ENCODE results near the gene ZMYND8.

The ZMYND8 gene

DNA sequence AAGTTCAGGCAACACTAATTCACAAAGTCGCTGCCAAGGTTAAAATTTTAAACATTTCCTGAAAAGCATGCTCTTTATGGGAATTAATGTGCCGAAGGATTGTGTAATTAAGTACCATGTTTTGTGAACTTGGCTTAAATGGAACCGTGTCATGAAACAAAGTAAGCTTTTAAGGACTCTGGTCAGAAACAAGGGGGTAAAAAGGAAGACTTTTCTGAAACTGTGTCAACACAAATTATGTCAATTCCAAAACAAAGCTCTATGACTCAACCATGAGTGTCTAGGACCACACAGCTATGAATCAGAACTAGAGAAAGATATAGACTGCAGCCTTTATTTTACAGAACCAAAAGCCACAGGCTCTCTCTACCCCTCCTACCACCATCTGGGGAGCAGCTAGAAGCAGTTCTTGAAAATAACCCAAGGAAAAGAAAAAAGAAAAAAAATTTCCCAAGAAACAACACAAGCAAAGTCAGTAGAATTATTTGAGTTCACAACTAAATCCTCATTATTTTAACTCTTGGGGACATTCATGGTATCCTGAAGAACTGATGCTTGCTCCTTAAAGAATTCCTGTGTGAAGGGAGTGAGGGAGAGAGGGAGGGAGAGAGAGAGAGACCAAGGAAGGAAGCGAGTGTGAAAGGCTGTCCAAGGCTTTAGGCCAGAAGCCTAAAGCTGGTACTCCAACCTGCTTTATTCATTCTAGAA lies 81.9 kb downstream of the ZMYND8 start (continued):
- TF ChIP-seq, protein P1, sequence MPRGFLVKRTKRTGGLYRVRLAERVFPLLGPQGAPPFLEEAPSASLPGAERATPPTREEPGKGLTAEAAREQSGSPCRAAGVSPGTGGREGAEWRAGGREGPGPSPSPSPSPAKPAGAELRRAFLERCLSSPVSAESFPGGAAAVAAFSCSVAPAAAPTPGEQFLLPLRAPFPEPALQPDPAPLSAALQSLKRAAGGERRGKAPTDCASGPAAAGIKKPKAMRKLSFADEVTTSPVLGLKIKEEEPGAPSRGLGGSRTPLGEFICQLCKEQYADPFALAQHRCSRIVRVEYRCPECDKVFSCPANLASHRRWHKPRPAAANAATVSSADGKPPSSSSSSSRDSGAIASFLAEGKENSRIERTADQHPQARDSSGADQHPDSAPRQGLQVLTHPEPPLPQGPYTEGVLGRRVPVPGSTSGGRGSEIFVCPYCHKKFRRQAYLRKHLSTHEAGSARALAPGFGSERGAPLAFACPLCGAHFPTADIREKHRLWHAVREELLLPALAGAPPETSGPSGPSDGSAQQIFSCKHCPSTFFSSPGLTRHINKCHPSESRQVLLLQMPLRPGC (tag by site-specific recombination; IDR thresholded peaks at IDR 0.05), result 0 out of 2 replicates have a peak, but pooled peaks have one; percentile 46
- TF ChIP-seq, protein P2, sequence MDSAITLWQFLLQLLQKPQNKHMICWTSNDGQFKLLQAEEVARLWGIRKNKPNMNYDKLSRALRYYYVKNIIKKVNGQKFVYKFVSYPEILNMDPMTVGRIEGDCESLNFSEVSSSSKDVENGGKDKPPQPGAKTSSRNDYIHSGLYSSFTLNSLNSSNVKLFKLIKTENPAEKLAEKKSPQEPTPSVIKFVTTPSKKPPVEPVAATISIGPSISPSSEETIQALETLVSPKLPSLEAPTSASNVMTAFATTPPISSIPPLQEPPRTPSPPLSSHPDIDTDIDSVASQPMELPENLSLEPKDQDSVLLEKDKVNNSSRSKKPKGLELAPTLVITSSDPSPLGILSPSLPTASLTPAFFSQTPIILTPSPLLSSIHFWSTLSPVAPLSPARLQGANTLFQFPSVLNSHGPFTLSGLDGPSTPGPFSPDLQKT (IDR thresholded peaks at IDR 0.05; ENCODE audit: borderline replicate concordance, low read depth, low read length), result no peak
- TF ChIP-seq ZNF133 (tag by site-specific recombination; IDR thresholded peaks at IDR 0.05), result no peak
- no peak for TF ChIP-seq ZNF585B (tag by site-specific recombination; IDR thresholded peaks at IDR 0.05)
- TF ChIP-seq ZNF629 (tag by site-specific recombination; IDR thresholded peaks at IDR 0.05), result peak; percentile 66
- TF ChIP-seq SP3 (tag by site-specific recombination; IDR thresholded peaks at IDR 0.05), result no peak
- TF ChIP-seq ZNF785 (tag by site-specific recombination; IDR thresholded peaks at IDR 0.05), result no peak
- TF ChIP-seq SP7 (tag by site-specific recombination; IDR thresholded peaks at IDR 0.05), result peak; percentile 76
- no peak for TF ChIP-seq ZNF530 (tag by site-specific recombination; IDR thresholded peaks at IDR 0.05; ENCODE audit: low read depth)
- TF ChIP-seq, protein P3, sequence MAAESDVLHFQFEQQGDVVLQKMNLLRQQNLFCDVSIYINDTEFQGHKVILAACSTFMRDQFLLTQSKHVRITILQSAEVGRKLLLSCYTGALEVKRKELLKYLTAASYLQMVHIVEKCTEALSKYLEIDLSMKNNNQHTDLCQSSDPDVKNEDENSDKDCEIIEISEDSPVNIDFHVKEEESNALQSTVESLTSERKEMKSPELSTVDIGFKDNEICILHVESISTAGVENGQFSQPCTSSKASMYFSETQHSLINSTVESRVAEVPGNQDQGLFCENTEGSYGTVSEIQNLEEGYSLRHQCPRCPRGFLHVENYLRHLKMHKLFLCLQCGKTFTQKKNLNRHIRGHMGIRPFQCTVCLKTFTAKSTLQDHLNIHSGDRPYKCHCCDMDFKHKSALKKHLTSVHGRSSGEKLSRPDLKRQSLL (tag by site-specific recombination; IDR thresholded peaks at IDR 0.05), result peak; percentile 50; the same call in 1 of the 2 replicates
- TF ChIP-seq, protein P4, sequence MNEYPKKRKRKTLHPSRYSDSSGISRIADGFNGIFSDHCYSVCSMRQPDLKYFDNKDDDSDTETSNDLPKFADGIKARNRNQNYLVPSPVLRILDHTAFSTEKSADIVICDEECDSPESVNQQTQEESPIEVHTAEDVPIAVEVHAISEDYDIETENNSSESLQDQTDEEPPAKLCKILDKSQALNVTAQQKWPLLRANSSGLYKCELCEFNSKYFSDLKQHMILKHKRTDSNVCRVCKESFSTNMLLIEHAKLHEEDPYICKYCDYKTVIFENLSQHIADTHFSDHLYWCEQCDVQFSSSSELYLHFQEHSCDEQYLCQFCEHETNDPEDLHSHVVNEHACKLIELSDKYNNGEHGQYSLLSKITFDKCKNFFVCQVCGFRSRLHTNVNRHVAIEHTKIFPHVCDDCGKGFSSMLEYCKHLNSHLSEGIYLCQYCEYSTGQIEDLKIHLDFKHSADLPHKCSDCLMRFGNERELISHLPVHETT (tag by site-specific recombination; IDR thresholded peaks at IDR 0.05), result peak; percentile 72
- TF ChIP-seq ZNF600 (tag by site-specific recombination; IDR thresholded peaks at IDR 0.05), result peak; percentile 99

DNA sequence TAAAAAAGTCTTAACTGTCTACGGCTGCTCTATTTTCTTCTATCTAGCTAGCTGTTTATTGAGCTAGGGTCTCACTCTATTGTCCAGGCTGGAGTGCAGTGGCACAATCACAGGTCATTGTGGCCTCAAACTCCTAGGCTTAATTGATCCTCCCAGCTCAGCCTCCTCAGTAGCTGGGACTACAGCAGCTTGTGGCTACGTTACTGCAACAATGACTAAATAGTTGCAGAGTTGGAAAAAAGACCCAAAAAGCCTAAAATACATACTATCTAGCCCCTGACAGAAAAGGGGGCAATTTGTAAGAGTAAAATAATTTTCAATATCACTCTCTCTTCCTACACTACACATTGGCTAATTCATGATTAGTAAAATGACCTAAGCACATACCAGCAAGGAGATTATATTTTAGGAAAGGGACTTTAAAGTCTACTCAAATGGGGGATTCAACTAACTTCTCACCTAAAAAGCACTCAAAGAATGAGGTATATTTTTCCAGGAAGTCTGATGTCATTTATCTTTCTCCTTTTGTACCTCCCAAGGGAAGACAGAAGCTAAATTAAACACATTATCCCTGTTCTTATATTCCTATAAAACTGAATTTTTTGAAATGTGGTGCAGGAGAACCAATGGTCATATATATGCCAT lies 82.8 kb downstream of the ZMYND8 start:
- Histone ChIP-seq H3K4me1 (ENCODE audit: control insufficient read depth, insufficient read depth, low read length) (peaks cover 3% of the 10 kb centered on the region), H3K4me3 (ENCODE audit: low read depth, low read length) (no peak overlapping the region), H3K36me3 (ENCODE audit: control insufficient read depth in 2 of 2, insufficient read depth in 1 of 2, low read length in 2 of 2) (peaks cover 20 to 50% of the 10 kb centered on the region in 2 experiments; a peak in 2 of 3 replicates), H3K27ac (ENCODE audit: extremely low read depth, low read depth, low read length) (no peak overlapping the region), H3K9me3 (ENCODE audit: control insufficient read depth, insufficient read depth, low read depth, low read length) (no peaks in the 10 kb centered on the region)
- CTCF ChIA-PET, result interaction anchor here (0.5 to 10.2 kb wide), 49 partner anchors 9 to 358 kb away, joined by 3 to 355 read pairs (median 4); partner anchors contain the start of genes NCOA3 and ZMYND8
- POLR2A ChIA-PET, result interaction anchor here (0.6 to 1.4 kb wide), 4 partner anchors 83 to 267 kb away, joined by 3 to 5 read pairs (median 3); partner anchors contain the start of gene ZMYND8
- TF ChIP-seq, protein P5, sequence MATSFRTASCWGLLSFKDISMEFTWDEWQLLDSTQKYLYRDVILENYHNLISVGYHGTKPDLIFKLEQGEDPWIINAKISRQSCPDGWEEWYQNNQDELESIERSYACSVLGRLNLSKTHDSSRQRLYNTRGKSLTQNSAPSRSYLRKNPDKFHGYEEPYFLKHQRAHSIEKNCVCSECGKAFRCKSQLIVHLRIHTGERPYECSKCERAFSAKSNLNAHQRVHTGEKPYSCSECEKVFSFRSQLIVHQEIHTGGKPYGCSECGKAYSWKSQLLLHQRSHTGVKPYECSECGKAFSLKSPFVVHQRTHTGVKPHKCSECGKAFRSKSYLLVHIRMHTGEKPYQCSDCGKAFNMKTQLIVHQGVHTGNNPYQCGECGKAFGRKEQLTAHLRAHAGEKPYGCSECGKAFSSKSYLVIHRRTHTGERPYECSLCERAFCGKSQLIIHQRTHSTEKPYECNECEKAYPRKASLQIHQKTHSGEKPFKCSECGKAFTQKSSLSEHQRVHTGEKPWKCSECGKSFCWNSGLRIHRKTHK (tag by site-specific recombination; IDR thresholded peaks at IDR 0.05), result no peak
- TF ChIP-seq, protein P6, sequence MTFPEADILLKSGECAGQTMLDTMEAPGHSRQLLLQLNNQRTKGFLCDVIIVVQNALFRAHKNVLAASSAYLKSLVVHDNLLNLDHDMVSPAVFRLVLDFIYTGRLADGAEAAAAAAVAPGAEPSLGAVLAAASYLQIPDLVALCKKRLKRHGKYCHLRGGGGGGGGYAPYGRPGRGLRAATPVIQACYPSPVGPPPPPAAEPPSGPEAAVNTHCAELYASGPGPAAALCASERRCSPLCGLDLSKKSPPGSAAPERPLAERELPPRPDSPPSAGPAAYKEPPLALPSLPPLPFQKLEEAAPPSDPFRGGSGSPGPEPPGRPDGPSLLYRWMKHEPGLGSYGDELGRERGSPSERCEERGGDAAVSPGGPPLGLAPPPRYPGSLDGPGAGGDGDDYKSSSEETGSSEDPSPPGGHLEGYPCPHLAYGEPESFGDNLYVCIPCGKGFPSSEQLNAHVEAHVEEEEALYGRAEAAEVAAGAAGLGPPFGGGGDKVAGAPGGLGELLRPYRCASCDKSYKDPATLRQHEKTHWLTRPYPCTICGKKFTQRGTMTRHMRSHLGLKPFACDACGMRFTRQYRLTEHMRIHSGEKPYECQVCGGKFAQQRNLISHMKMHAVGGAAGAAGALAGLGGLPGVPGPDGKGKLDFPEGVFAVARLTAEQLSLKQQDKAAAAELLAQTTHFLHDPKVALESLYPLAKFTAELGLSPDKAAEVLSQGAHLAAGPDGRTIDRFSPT (tag by site-specific recombination; IDR thresholded peaks at IDR 0.05), result 0 out of 2 replicates have a peak, but pooled peaks have one; percentile 1
- TF ChIP-seq GLI2 (tag by site-specific recombination; IDR thresholded peaks at IDR 0.05; ENCODE audit: borderline replicate concordance, low read depth), result no peak
- no peak for TF ChIP-seq ZNF138 (tag by site-specific recombination; IDR thresholded peaks at IDR 0.05; ENCODE audit: borderline replicate concordance)
- TF ChIP-seq KLF16 (tag by site-specific recombination; IDR thresholded peaks at IDR 0.05), result no peak
- 0 out of 2 replicates have a peak, but pooled peaks have one; percentile 15 for TF ChIP-seq OSR2 (tag by site-specific recombination; IDR thresholded peaks at IDR 0.05)
- TF ChIP-seq GLIS1 (tag by site-specific recombination; IDR thresholded peaks at IDR 0.05), result no peak
- no peak for TF ChIP-seq ZNF701 (tag by site-specific recombination; IDR thresholded peaks at IDR 0.05)
- no peak for TF ChIP-seq WT1 (tag by site-specific recombination; IDR thresholded peaks at IDR 0.05)
- no peak for TF ChIP-seq MYNN (tag by site-specific recombination; IDR thresholded peaks at IDR 0.05; ENCODE audit: borderline replicate concordance)
- no peak for TF ChIP-seq MEIS1 (CRISPR knock-in tag; IDR thresholded peaks at IDR 0.05; ENCODE audit: borderline replicate concordance)
- TF ChIP-seq ZNF223 (tag by site-specific recombination; IDR thresholded peaks at IDR 0.05), result no peak
- TF ChIP-seq SP7 (tag by site-specific recombination; IDR thresholded peaks at IDR 0.05), result no peak
- no peak for TF ChIP-seq ZNF571 (tag by site-specific recombination; IDR thresholded peaks at IDR 0.05)
- no peak for TF ChIP-seq ZNF785 (tag by site-specific recombination; IDR thresholded peaks at IDR 0.05)

All from HEK293 (cell line).